ENCODE measurements around the gene UNC5CL.
"Not testable (repeated sequence)": the region's sequence is repeated elsewhere in the genome, so short reads cannot be mapped to it uniquely, and the experiment has no call there.

Gene UNC5CL

DNA sequence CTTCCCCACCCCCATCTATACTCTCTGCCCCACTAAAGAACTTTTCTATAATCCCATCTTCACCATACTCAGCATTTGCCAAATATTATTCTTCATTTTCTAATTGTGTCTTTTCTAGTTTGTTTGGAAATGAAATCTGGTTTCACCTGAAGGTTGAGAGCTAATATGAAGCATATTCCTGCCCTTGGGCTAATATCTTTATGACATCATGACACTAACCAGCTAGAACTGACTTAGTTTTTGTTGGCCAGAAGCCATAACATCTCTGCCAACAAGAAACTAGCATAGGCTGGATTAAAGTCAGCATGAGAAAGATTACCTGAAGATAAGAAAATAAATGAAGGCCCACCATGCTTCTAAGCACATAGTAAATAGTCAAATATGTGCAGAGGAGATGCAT is 16.7 kb downstream of the UNC5CL start:
- Histone ChIP-seq H2AK5ac (ENCODE audit: low read length, severe bottlenecking) (no peak overlapping the region), H3K79me1 (replicated peaks; ENCODE audit: low read length, poor library complexity, severe bottlenecking) (no peaks in the 10 kb centered on the region), H2BK120ac (ENCODE audit: low read depth, low read length) (no peak overlapping the region), H3K4me2 (ENCODE audit: low read length, poor library complexity, severe bottlenecking) (no peak overlapping the region), H3K14ac (ENCODE audit: low read length in 2 of 2) (no peak overlapping the region), H2BK12ac (ENCODE audit: low read length in 2 of 2) (no peak overlapping the region), H2AFZ (ENCODE audit: low read depth, low read length) (no peak overlapping the region), H3K27ac (ENCODE audit: low read length, poor library complexity, severe bottlenecking) (no peak overlapping the region), H3K23ac (ENCODE audit: low read length in 2 of 2) (no peak overlapping the region), H3K4me1 (ENCODE audit: control insufficient read depth, insufficient read depth, low read depth, low read length) (peaks cover 6% of the 10 kb centered on the region), H3K4ac (ENCODE audit: low read depth in 1 of 2, low read length in 2 of 2) (no peak overlapping the region), H3K27me3 (ENCODE audit: control insufficient read depth in 1 of 2, insufficient read depth in 1 of 2, low read length in 2 of 2) (no peaks in the 10 kb centered on the region), H4K8ac (ENCODE audit: low read length) (no peak overlapping the region), H3K36me3 (ENCODE audit: control insufficient read depth in 1 of 2, insufficient read depth in 2 of 2, low read depth in 1 of 2, low read length in 2 of 2) (no peaks in the 10 kb centered on the region), H4K91ac (ENCODE audit: low read length) (no peak overlapping the region), H3K9me3 (ENCODE audit: control insufficient read depth, low read length) (peaks cover 9% of the 10 kb centered on the region), H2BK5ac (ENCODE audit: low read depth, low read length, poor library complexity, severe bottlenecking) (no peak overlapping the region), H3K4me3 (ENCODE audit: insufficient read depth in 1 of 2, low read depth in 1 of 2, low read length in 2 of 2) (no peak overlapping the region), H2BK15ac (ENCODE audit: low read depth, poor library complexity, severe bottlenecking) (no peak overlapping the region), H3K18ac (ENCODE audit: low read depth in 1 of 2, low read length in 2 of 2) (no peak overlapping the region), H3K9ac (ENCODE audit: low read length) (no peak overlapping the region)
- no peak for DNase-seq

DNA sequence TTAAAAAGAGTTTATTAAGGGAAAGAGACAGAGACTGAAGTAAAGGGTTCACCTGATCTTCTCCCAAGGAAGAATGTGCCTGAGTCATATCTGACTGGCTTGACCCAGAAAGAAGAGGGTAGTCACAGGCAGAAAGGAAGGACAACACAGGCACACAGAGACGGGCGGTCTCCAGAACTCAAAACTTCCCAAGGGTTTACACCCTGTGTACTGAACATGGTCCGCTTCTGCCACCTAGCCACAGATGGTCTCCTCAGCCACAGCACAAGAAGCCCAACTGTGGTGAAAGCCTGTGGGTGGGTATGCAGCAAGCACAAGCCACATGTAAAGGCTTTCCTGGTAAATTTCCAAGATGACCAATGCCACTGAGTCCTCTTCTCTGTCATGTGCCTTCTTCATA is 17.2 kb downstream of the UNC5CL start:
- H3K18ac ChIP-seq (ENCODE audit: low read depth in 1 of 2, low read length in 2 of 2): no peak overlapping the region
- H2AK5ac ChIP-seq (ENCODE audit: low read length, severe bottlenecking): peak overlapping the region; percentile 20
- H3K4me2 ChIP-seq (ENCODE audit: low read length, poor library complexity, severe bottlenecking): no peak overlapping the region
- no peaks in the 10 kb centered on the region for H3K27me3 ChIP-seq (ENCODE audit: control insufficient read depth in 1 of 2, insufficient read depth in 1 of 2, low read length in 2 of 2)
- no peak overlapping the region for H2BK12ac ChIP-seq (ENCODE audit: low read length in 2 of 2)
- no peak overlapping the region for H3K4me3 ChIP-seq (ENCODE audit: insufficient read depth in 1 of 2, low read depth in 1 of 2, low read length in 2 of 2)
- peaks cover 9% of the 10 kb centered on the region for H3K9me3 ChIP-seq (ENCODE audit: control insufficient read depth, low read length)
- no peak overlapping the region for H3K9ac ChIP-seq (ENCODE audit: low read length)
- no peak overlapping the region for H4K8ac ChIP-seq (ENCODE audit: low read length)
- no peak overlapping the region for H2BK120ac ChIP-seq (ENCODE audit: low read depth, low read length)
- WGBS: 77% methylated on average over 3 of the region's 3 CpGs
- H3K23ac ChIP-seq (ENCODE audit: low read length in 2 of 2): no peak overlapping the region
- no peak overlapping the region for H2BK5ac ChIP-seq (ENCODE audit: low read depth, low read length, poor library complexity, severe bottlenecking)
- H3K36me3 ChIP-seq (ENCODE audit: control insufficient read depth in 1 of 2, insufficient read depth in 2 of 2, low read depth in 1 of 2, low read length in 2 of 2): no peaks in the 10 kb centered on the region
- H3K14ac ChIP-seq (ENCODE audit: low read length in 2 of 2): no peak overlapping the region
- no peak overlapping the region for H2AFZ ChIP-seq (ENCODE audit: low read depth, low read length)
- no peak overlapping the region for H2BK15ac ChIP-seq (ENCODE audit: low read depth, poor library complexity, severe bottlenecking)
- no peak overlapping the region for H4K91ac ChIP-seq (ENCODE audit: low read length)
- peaks cover 6% of the 10 kb centered on the region for H3K4me1 ChIP-seq (ENCODE audit: control insufficient read depth, insufficient read depth, low read depth, low read length)
- DNase-seq: peak; percentile 50
- H3K79me1 ChIP-seq (replicated peaks; ENCODE audit: low read length, poor library complexity, severe bottlenecking): no peaks in the 10 kb centered on the region
- no peak overlapping the region for H3K4ac ChIP-seq (ENCODE audit: low read depth in 1 of 2, low read length in 2 of 2)
- H3K27ac ChIP-seq (ENCODE audit: low read length, poor library complexity, severe bottlenecking): no peak overlapping the region

DNA sequence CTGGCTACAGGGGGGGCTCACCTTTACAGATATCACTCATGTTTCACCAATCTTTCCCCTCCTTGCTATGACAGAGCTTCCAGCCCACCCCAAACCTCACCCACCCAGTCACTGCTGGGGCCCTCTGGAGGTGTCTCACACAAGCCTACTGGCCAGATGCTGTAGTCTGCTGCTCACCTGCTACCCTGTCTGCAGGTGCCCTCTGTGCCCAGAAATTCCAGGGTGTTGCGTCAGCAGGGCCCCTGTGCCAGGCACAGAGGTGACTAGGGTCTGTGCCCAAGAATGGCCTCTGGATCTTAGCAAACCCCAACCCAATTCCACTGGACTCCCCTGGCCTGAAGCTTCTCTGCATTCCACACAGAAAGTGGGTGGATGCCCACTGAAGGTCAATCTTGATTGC is 21.4 kb downstream of the UNC5CL start:
- Histone ChIP-seq H4K8ac (ENCODE audit: low read length) (no peak overlapping the region), H3K36me3 (ENCODE audit: control insufficient read depth in 1 of 2, insufficient read depth in 2 of 2, low read depth in 1 of 2, low read length in 2 of 2) (no peaks in the 10 kb centered on the region), H3K23ac (ENCODE audit: low read length in 2 of 2) (no peak overlapping the region), H3K27me3 (ENCODE audit: control insufficient read depth in 1 of 2, insufficient read depth in 1 of 2, low read length in 2 of 2) (no peaks in the 10 kb centered on the region), H3K4ac (ENCODE audit: low read depth in 1 of 2, low read length in 2 of 2) (no peak overlapping the region), H2BK5ac (ENCODE audit: low read depth, low read length, poor library complexity, severe bottlenecking) (no peak overlapping the region), H3K4me1 (ENCODE audit: control insufficient read depth, insufficient read depth, low read depth, low read length) (peaks cover 10% of the 10 kb centered on the region), H2BK120ac (ENCODE audit: low read depth, low read length) (no peak overlapping the region), H2AFZ (ENCODE audit: low read depth, low read length) (no peak overlapping the region), H3K18ac (ENCODE audit: low read depth in 1 of 2, low read length in 2 of 2) (no peak overlapping the region), H3K9me3 (ENCODE audit: control insufficient read depth, low read length) (peaks cover 9% of the 10 kb centered on the region), H2BK12ac (ENCODE audit: low read length in 2 of 2) (no peak overlapping the region), H4K91ac (ENCODE audit: low read length) (no peak overlapping the region), H2AK5ac (ENCODE audit: low read length, severe bottlenecking) (peak overlapping the region; percentile 63), H3K4me2 (ENCODE audit: low read length, poor library complexity, severe bottlenecking) (no peak overlapping the region), H2BK15ac (ENCODE audit: low read depth, poor library complexity, severe bottlenecking) (no peak overlapping the region), H3K9ac (ENCODE audit: low read length) (no peak overlapping the region), H3K27ac (ENCODE audit: low read length, poor library complexity, severe bottlenecking) (no peak overlapping the region), H3K14ac (ENCODE audit: low read length in 2 of 2) (no peak overlapping the region), H3K79me1 (replicated peaks; ENCODE audit: low read length, poor library complexity, severe bottlenecking) (no peaks in the 10 kb centered on the region), H3K4me3 (ENCODE audit: insufficient read depth in 1 of 2, low read depth in 1 of 2, low read length in 2 of 2) (no peak overlapping the region)
- WGBS: 94% methylated on average over 1 of the region's 1 CpG
- no peak for DNase-seq

DNA sequence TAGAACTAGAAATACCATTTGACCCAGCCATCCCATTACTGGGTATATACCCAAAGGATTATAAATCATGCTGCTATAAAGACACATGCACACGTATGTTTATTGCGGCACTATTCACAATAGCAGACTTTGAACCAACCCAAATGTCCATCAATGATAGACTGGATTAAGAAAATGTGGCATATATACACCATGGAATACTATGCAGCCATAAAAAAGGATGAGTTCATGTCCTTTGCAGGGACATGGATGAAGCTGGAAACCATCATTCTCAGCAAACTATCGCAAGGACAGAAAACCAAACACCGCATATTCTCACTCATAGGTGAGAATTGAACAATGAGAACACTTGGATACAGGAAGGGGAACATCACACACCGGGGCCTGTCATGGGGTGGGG is 23.2 kb downstream of the UNC5CL start:
- not testable (repeated sequence) for H3K9me3 ChIP-seq (ENCODE audit: control insufficient read depth, low read length); H2BK5ac ChIP-seq (ENCODE audit: low read depth, low read length, poor library complexity, severe bottlenecking); H3K79me1 ChIP-seq (replicated peaks; ENCODE audit: low read length, poor library complexity, severe bottlenecking); H2AK5ac ChIP-seq (ENCODE audit: low read length, severe bottlenecking); H4K91ac ChIP-seq (ENCODE audit: low read length); H2BK12ac ChIP-seq (ENCODE audit: low read length in 2 of 2); H3K4me1 ChIP-seq (ENCODE audit: control insufficient read depth, insufficient read depth, low read depth, low read length); H3K9ac ChIP-seq (ENCODE audit: low read length); H2AFZ ChIP-seq (ENCODE audit: low read depth, low read length); H3K27me3 ChIP-seq (ENCODE audit: control insufficient read depth in 1 of 2, insufficient read depth in 1 of 2, low read length in 2 of 2); H3K18ac ChIP-seq (ENCODE audit: low read depth in 1 of 2, low read length in 2 of 2); H3K27ac ChIP-seq (ENCODE audit: low read length, poor library complexity, severe bottlenecking); H3K4me2 ChIP-seq (ENCODE audit: low read length, poor library complexity, severe bottlenecking); H3K4me3 ChIP-seq (ENCODE audit: insufficient read depth in 1 of 2, low read depth in 1 of 2, low read length in 2 of 2); H3K4ac ChIP-seq (ENCODE audit: low read depth in 1 of 2, low read length in 2 of 2); H3K23ac ChIP-seq (ENCODE audit: low read length in 2 of 2); H3K36me3 ChIP-seq (ENCODE audit: control insufficient read depth in 1 of 2, insufficient read depth in 2 of 2, low read depth in 1 of 2, low read length in 2 of 2); H2BK120ac ChIP-seq (ENCODE audit: low read depth, low read length); H3K14ac ChIP-seq (ENCODE audit: low read length in 2 of 2); H2BK15ac ChIP-seq (ENCODE audit: low read depth, poor library complexity, severe bottlenecking); H4K8ac ChIP-seq (ENCODE audit: low read length); DNase-seq
- 94% methylated on average over 2 of the region's 5 CpGs for WGBS

Data from mesenchymal stem cell (in vitro differentiated cells and primary cell).